Left ventricle myocardium superior (tissue), 1 donor: ENCODE results near the gene RBFOX1. TPM values are rescaled to one million over a fixed set of nuclear protein-coding genes. Genes with fewer than 3 reads are reported as not detected.

Experiments
- ATAC-seq: fragments of 200-7000 bp; cut with Tn5 transposase; one replicate; pipeline ENCODE4 v1.9.1; 2020; ENCODE audit warnings: mild to moderate bottlenecking, moderate library complexity
- DNase-seq: peaks from one replicate; pipeline ENCODE4 v3.0.0-alpha.2; 2020
- intact Hi-C: fragments of 100-400 bp; cut with micrococcal nuclease; formaldehyde crosslinking; loops from one replicate; pipeline ENCODE4 v1.11.0; 2022
- long read RNA-seq: library from polyadenylated mRNA; unstranded; transcript quantifications from one replicate; pipeline ENCODE4 v2.0.0, GENCODE V29; 2021
- total RNA-seq: library from RNA; stranded (reverse); fragmentation: NEBNext Ultra II Directional; extraction: Animal tissue kit (Norgen Biotek cat#: 25700); gene quantifications from one replicate; pipeline ENCODE4 v1.2.1, GENCODE V29; 2021
- donor health status: DM: no; HTN: yes; CAD: no; lungs with severe emphysema.

Gene RBFOX1
- 79.4 TPM for total RNA-seq
- long read RNA-seq, transcript RBFOX1-203 (14 exons, 3,321 nt) = minor isoform, 7 of 47 reads
- long read RNA-seq, transcript RBFOX1-201 (13 exons, 3,268 nt) = major isoform, 8 of 47 reads
- long read RNA-seq, partial matches to known transcripts = 6 of 47 reads
- long read RNA-seq, other reads (novel, unspliced or antisense) = 24 of 47 reads

- intact Hi-C loops = no loop called here
- no peak for DNase-seq
- peak; percentile 60 for ATAC-seq
Measured at GRCh38 chr16:7332611-7333010, at the start of gene RBFOX1. TSS of gene RBFOX1 (plus strand) at chr16:7332845.

GRCh38 chr16:7284780-7285179 is 47.9 kb upstream of the RBFOX1 start:
- DNase-seq (no peak), ATAC-seq (no peak)
- intact Hi-C loops = no loop called here

GRCh38 chr16:7285520-7285919 is 47.1 kb upstream of the RBFOX1 start:
- intact Hi-C loops = no loop called here
- ATAC-seq = no peak

DNA sequence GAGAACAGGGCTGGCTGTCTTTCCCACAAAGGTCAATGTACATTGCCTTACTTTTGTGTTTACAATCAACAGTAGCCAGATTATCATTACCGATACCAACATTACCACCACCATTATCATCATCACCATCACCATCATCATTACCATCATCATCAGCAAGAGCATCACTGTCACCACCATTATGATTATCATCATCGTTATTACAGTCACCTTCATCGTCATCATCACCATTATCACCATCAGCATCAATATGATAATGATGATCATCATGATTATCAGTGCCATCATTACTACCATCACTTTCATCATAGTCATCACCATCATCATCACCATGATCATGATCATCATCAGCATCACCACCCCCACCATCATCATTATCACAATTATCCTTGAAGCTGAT is 43.3 kb upstream of the RBFOX1 start:
- no peak for ATAC-seq

More at GRCh38 chr16:7285520-7285919, 47.1 kb upstream of the RBFOX1 start:
- no peak for DNase-seq

DNA sequence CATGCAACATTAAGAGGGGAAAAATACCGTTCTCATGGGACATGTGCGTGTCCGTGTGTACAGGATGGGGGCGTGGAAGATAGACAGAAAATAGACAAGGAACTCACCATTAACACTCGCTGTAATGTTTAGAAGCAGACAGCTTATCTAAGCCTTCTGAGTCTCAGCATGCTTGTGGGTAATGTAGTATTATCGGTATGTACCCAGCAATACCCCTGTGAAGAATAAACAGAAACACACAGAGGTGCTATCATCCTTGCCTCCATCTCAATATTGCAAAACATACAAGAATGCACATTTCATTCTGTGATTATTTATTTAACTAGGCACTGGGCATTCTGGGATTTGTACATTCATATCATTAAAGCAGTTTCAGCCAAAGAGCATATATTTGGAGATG is 42.0 kb upstream of the RBFOX1 start:
- intact Hi-C loops = no loop called here
- no peak for ATAC-seq

More for the DNA sequence above, 43.3 kb upstream of the RBFOX1 start:
- intact Hi-C loops = no loop called here
- DNase-seq = no peak

DNA sequence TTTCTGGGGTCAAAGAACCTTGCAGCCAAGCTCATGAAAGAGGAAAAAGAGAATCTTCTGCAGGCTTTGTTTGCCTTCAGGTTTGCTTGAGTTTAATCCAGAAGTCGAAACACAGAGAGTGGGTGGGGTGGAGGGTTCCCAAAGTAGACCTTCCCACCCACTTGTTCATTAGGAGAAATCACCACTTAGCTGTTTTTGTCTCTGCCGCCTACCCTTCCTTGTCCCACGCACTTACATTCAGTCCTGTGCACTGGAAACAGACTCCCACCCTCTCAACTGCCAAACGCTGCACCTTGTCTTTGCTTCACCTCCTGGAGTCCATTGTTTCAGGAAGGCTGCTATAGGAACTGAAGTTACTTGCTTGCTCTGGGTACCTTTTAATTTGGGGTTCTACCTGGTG is 38.6 kb upstream of the RBFOX1 start:
- no peak for ATAC-seq
- DNase-seq = no peak
- intact Hi-C loops = no loop called here

More for the DNA sequence above, 42.0 kb upstream of the RBFOX1 start:
- no peak for DNase-seq

DNA sequence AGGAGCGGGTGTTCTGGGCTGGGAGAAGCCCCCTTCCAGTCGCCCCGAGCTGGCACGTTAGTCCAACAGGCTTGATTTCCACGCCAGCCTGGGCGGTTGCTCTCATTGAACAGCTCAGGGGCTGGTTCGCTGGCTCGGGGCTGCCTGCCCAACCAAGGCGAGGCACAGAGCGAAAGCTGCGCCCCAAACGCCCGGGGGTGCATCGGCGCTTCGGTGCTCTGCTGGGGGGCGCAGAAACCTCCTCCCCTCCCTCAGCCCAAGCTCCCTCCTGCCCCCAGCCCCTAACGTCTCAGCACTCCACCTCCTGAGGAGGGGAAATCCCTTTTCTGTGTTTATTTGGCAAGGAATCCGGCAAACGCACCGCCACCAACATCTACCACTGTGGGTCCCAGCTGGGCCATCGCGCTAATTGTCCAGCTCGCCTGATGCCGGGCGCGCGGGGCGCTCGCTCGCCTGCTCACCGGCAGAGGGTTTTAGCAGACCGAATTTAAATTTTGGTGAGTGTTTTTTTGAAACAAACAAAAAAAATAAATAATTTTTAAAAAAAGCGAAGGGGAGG is 29.5 kb upstream of the RBFOX1 start:
- ATAC-seq (peak; percentile 77), DNase-seq (peak; percentile 53)
- intact Hi-C loops = no loop called here

DNA sequence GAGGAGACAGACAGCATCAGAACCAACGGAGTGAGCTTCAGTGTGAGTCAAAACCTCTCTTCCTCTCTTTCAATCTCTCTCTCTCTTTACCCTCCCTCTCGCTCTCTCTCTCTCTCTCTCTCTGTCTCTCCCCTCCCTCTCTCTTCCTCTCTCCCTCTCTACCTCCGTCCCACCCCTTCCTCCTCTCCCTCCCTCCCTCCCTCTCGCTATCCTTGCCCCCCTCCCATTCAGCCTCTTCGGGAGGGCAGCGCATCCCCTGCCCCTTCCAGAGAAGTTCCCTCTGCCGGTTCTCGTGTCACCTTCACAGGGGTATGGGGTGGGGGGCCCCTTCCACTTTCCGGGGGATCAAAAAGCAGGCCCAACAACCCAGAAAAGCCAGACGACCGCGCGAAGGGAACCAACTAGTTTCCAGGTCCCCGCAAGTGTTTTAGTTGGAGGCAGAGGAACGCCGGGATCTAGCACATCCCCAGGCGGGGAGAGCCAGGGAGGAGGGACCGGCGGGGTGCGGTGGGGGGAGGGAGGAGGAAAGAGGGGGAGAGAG is 28.9 kb upstream of the RBFOX1 start:
- ATAC-seq (peak; percentile 61), DNase-seq (peak; percentile 30)
- intact Hi-C loops = no loop called here

GRCh38 chr16:7304279-7304678 is 28.4 kb upstream of the RBFOX1 start:
- intact Hi-C loops = no loop called here
- ATAC-seq (peak; percentile 13), DNase-seq (peak; percentile 30)

DNA sequence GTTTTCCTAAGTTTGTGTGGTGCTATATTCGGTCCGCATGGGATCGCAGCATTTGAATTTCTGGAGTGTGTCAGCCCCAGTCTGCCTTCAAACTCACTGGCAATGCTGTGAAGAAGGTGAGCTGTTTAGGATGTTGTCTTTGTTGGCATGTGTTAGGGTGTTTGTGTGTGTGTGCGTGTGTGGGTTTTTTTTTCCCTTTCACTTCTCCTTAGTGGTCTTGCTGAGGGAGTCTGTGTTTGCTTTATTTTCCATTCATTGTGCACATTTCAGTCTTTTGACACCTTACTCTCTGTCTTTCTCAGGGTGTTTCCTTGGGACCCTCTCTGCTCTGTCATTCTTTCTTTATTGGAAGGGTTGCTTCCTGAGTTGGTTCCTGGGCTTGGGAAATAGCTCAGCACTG is 27.7 kb upstream of the RBFOX1 start:
- no peak for DNase-seq
- no peak for ATAC-seq
- intact Hi-C loops = no loop called here

DNA sequence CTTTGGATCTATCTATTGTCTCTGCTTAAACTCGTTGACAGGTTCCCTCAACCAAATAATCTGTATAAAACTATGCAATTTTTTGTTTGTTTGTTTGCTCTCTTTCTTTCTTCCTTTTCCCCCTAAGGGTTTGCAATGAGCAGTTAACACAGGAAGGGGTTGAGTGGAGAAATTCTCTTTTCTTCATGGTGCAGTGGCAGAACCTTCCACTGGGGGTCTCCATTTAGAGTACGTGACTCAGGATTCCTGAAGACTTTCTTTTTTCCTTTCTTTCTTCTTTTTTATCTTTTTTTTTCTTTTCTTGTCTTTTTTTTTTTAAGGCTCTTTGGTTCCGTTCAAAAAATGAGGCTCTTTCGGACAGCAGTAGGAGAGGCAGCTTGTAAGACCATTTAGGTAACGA is 19.5 kb upstream of the RBFOX1 start:
- no peak for DNase-seq
- intact Hi-C loops = no loop called here
- peak; percentile 35 for ATAC-seq

GRCh38 chr16:7314163-7314562 is 18.5 kb upstream of the RBFOX1 start:
- intact Hi-C loops = no loop called here
- DNase-seq (no peak), ATAC-seq (no peak)

DNA sequence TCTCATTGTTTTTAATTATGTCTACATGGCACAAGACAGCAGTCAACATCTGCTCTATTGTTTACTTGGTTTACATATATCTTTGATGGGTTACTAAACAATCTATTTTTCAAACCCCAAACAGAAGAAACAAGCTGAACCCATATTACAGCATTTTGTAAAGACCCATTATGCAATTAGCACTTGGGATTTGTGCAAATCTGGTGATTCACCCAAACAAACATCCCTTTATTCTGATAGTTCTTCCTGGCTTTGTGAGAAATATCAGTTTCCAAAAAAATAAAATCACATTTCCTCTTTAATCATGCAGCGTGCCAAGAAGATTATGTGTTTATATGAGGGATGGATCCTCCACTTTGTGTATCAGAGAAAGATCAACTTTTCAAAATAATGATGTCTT is 16.8 kb upstream of the RBFOX1 start:
- ATAC-seq = peak; percentile 47
- no peak for DNase-seq
- intact Hi-C loops = no loop called here

DNA sequence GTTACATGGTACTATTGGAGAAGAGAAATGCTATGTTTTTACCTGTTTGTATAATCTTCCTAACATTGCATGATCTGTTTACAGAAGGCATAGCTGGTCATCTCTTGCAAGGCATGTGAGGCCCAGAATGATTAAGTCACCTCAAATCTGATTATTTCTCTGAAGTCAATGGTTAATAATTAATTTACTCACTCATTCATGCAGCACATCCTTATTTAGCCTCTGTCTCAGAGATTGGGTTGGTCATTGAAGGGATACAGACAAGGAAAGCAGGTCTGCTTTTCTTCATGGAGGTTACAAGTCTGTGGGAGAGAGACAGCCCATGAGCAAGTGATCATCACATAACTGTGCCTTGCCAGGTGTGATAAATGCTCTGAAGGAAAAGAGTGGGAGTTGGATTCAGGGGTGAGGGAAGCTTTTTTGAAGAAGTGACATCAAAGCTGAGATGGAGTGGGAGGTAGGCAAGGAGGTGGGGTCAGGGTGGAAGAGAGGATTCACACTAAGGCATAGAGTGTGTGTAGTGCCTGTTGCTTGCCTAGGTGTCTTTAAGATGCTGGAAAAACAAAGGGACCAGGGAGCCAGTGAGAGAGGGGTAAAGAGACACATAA is 16.3 kb upstream of the RBFOX1 start:
- intact Hi-C loops = no loop called here
- ATAC-seq = no peak

GRCh38 chr16:7317982-7318381 is 14.7 kb upstream of the RBFOX1 start:
- ATAC-seq = no peak
- intact Hi-C loops = no loop called here

More for the DNA sequence above, 16.3 kb upstream of the RBFOX1 start:
- no peak for DNase-seq

GRCh38 chr16:7318686-7319085 is 14.0 kb upstream of the RBFOX1 start:
- intact Hi-C loops = no loop called here
- DNase-seq (no peak), ATAC-seq (no peak)

More at GRCh38 chr16:7317982-7318381, 14.7 kb upstream of the RBFOX1 start:
- DNase-seq = no peak

GRCh38 chr16:7319514-7319913 is 13.1 kb upstream of the RBFOX1 start:
- DNase-seq = no peak
- intact Hi-C loops = no loop called here
- ATAC-seq = no peak

DNA sequence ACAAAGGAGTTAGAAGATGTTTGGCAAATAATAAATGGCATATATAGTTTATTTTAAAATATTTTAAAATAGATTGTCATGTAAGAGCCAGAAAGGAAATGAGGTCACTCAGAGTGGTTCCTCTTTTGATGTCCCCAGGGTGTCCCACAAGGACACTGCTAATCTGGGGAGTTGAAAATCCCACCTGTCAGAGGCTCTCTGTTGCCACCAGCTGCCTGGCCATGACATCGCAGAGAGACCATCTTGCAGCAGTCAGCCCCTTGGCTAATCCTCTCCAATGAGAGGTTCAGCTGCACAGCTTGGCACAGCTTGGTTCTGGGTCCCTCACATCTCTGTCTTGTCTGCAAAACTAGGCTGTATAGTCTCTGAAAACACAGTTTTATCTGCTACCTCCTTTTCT is 11.0 kb upstream of the RBFOX1 start:
- ATAC-seq (no peak), DNase-seq (no peak)
- intact Hi-C loops = no loop called here

DNA sequence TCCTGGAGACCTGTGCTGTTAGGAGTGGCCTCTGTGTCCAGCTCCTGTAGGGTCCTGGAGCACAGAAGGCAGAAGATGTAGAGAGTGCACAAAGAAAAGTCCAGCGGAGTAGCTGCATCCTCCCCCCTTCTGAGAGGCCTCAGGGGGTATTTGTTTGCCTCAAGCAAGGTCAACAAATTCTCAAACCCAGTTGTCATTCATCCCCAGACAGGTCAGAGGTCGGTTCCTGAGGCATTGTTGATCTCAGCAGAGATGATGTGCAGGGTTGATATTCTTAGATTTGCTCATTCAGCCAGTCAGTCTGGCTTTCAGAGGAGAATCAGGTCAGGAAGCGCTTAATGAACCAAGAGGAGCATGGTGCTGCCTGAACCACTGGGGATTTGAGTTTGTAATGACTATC is 8.3 kb upstream of the RBFOX1 start:
- intact Hi-C loops = no loop called here
- no peak for ATAC-seq
- no peak for DNase-seq

- no peak for ATAC-seq
- intact Hi-C loops = no loop called here
- no peak for DNase-seq
Measured at GRCh38 chr16:7325834-7326233, 6.8 kb upstream of the RBFOX1 start.

DNA sequence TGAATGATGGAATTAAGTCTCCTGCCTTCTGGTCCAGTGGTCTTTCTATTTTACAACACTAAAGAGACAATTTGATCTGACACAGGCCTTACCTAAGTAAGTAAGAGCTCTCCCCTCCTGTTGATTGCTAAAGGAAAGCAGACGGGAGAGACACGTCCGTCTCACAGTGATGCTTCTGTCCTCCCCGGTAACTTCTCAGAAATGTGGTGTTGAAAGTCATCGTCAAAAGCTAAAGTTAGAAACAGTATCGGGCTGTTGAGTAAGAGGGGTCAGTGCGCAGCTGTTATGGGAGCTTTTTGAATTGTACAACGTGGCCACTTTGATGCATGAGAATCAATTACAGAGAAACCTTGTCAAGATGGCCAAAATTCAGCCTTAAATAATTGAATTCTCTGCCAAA is 1.9 kb upstream of the RBFOX1 start:
- DNase-seq = no peak
- intact Hi-C loops = no loop called here
- peak; percentile 68 for ATAC-seq
